ENCODE data around the gene HMCN2. TPM values are rescaled to one million over a fixed set of nuclear protein-coding genes. Genes with fewer than 3 reads are reported as not detected.

The HMCN2 gene
- total RNA-seq, 6 donors from 2014 or later: 0.76 to 7.3 (median 1.5) TPM

DNA sequence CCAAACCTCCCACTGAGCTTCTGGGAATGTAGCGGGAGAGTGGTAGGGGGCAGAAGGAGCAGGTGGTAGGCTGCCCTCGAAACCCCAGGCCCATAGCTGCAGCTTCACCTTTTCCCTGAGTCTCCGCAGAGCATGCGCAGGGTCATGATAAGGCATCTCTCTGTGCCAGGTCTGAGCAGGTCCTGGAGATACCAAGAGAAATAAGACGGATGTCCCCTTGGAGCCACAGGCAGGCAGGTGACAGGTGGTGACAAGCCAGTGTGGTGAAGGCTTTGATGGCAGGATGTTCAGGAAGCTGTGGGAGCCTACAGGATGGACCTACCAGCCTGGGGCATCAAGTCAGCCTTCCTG lies 68.1 kb downstream of the HMCN2 start:
- Histone ChIP-seq H3K4me1 (no peaks in the 10 kb centered on the region), H3K4me3 (no peak overlapping the region), H3K9me3 (no peaks in the 10 kb centered on the region), H3K27me3 (no peaks in the 10 kb centered on the region), H3K27ac (no peak overlapping the region), H3K36me3 (no peaks in the 10 kb centered on the region)
- TF ChIP-seq, protein P1, sequence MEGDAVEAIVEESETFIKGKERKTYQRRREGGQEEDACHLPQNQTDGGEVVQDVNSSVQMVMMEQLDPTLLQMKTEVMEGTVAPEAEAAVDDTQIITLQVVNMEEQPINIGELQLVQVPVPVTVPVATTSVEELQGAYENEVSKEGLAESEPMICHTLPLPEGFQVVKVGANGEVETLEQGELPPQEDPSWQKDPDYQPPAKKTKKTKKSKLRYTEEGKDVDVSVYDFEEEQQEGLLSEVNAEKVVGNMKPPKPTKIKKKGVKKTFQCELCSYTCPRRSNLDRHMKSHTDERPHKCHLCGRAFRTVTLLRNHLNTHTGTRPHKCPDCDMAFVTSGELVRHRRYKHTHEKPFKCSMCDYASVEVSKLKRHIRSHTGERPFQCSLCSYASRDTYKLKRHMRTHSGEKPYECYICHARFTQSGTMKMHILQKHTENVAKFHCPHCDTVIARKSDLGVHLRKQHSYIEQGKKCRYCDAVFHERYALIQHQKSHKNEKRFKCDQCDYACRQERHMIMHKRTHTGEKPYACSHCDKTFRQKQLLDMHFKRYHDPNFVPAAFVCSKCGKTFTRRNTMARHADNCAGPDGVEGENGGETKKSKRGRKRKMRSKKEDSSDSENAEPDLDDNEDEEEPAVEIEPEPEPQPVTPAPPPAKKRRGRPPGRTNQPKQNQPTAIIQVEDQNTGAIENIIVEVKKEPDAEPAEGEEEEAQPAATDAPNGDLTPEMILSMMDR (IDR thresholded peaks at IDR 0.05): no peak
- TF ChIP-seq POLR2AphosphoS5 (IDR thresholded peaks at IDR 0.05) (no peak), POLR2A (IDR thresholded peaks at IDR 0.05) (no peak), EP300 (IDR thresholded peaks at IDR 0.05) (no peak)
- no peak for ATAC-seq (ENCODE audit: low FRiP score in 2 of 2)
- WGBS, 2 donors: 66 to 81% methylated on average over 4 to 5 of the region's 5 CpGs
- DNase-seq: no peak

DNA sequence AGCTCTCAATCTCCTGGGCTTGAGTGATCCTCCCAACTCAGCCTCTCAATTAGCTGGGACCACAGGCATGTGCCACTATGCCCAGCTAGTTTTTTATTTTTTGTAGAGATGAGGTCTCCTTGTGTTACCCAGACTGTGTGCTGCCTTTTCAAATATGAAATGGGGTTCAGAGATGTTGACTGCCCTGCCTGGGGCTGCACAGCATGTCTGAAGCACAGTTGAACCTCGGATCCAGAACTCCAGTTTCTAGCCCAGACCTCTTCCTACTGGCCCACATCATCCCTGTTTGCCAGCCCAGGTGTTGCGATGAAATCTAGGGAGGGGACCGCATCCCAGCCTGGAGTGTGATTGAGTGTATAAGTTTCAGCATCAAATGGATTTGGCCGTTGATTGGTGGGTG lies 69.4 kb downstream of the HMCN2 start:
- DNase-seq (no peak), ATAC-seq (ENCODE audit: low FRiP score in 2 of 2) (no peak)
- WGBS, 2 donors: 80 to 85% methylated on average over 4 of the region's 4 CpGs
- Histone ChIP-seq H3K27ac (no peak overlapping the region), H3K4me3 (no peak overlapping the region), H3K27me3 (no peaks in the 10 kb centered on the region), H3K36me3 (no peaks in the 10 kb centered on the region), H3K4me1 (no peaks in the 10 kb centered on the region), H3K9me3 (no peaks in the 10 kb centered on the region)
- TF ChIP-seq EP300 (IDR thresholded peaks at IDR 0.05) (no peak), POLR2A (IDR thresholded peaks at IDR 0.05) (no peak)

DNA sequence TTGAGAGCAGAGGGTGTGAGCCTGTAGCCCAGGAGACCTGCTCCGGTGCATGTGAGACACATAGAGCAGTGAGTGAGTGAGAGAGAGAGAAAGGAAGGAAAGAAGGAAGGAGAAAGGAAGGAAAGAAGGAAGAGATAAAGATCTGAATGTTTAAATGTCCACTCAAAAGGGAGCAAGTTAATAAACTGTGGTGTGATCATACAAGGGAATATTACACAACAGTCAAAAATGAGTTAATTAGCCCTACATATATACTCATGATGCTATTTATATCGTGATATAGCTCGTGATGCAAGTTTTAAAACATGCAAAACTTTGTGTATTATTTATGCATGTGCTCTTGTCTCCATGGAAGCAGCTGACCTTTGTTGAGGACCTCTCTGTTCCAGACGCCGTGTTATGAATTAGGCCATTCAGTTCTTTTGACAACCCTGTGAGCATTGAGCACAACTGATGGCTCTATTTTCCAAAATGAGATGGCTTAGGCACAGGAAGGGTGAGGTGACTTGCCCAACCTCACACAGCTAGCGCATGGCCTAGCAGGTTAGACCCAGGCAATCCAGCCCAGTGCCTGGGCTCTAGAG lies 70.6 kb downstream of the HMCN2 start:
- H3K27me3 ChIP-seq: no peaks in the 10 kb centered on the region
- TF ChIP-seq EP300 (IDR thresholded peaks at IDR 0.05) (no peak), POLR2A (IDR thresholded peaks at IDR 0.05) (no peak), POLR2AphosphoS5 (IDR thresholded peaks at IDR 0.05) (no peak)
- TF ChIP-seq, protein P1 (IDR thresholded peaks at IDR 0.05): no peak
- DNase-seq: no peak
- no peak overlapping the region for H3K27ac ChIP-seq
- H3K4me1 ChIP-seq: no peaks in the 10 kb centered on the region
- 71 to 81% methylated on average over 6 of the region's 6 CpGs for WGBS, 2 donors
- no peak for ATAC-seq (ENCODE audit: low FRiP score in 2 of 2)
- no peak overlapping the region for H3K4me3 ChIP-seq
- no peaks in the 10 kb centered on the region for H3K36me3 ChIP-seq
- no peaks in the 10 kb centered on the region for H3K9me3 ChIP-seq

DNA sequence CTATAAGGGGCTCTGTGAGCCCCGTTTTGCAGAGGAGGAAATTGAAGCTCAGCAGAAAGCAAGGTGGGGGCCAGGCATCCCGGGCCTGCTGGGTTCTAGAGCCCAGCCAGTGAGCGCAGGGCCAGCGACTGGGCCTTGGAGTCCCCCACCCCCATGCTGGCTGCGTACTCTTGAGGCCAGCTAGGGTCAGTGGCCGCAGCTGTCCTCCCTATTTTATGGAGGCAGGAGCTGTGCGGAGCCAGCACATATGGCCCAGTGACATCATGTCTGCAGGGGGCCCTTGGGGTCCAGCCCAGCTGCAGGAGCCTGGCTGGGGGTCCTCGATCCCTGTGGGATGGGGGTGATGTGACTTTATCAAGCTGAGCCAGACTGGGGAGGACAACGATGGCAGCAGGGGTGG lies 71.3 kb downstream of the HMCN2 start:
- whole genome bisulfite sequencing, 2 donors: 83 to 88% methylated on average over 6 to 9 of the region's 9 CpGs
- Histone ChIP-seq H3K36me3 (no peaks in the 10 kb centered on the region), H3K4me3 (no peak overlapping the region), H3K27me3 (no peaks in the 10 kb centered on the region), H3K27ac (no peak overlapping the region), H3K9me3 (no peaks in the 10 kb centered on the region), H3K4me1 (no peaks in the 10 kb centered on the region)
- TF ChIP-seq, protein P1 (IDR thresholded peaks at IDR 0.05): no peak
- TF ChIP-seq EP300 (IDR thresholded peaks at IDR 0.05) (no peak), POLR2AphosphoS5 (IDR thresholded peaks at IDR 0.05) (no peak)
- DNase-seq: peak in 1 of 2 donors; percentile 46
- no peak for ATAC-seq (ENCODE audit: low FRiP score in 2 of 2)

DNA sequence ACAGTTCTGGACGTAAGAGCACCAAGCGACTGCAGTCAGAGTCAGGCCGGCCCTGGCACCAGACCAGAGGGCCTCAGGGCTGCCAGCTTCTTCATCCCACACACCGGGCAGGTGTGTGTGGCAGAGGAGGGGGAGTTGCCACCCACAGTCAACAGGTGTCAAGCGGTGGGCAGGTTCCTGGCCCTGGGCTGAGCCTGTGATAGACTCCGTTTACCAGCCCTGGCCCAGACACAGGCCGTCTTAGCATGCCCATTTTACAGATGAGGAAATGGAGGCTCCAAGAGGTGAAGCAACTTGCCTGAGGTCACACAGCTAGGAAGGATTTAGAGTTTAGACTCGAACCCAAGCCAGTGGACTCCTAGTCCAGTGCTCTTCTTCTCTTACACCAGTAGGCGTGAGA lies 71.8 kb downstream of the HMCN2 start:
- DNase-seq (no peak), ATAC-seq (ENCODE audit: low FRiP score in 2 of 2) (no peak)
- Histone ChIP-seq H3K27me3 (no peaks in the 10 kb centered on the region), H3K36me3 (no peaks in the 10 kb centered on the region), H3K27ac (no peak overlapping the region), H3K9me3 (no peaks in the 10 kb centered on the region), H3K4me1 (no peaks in the 10 kb centered on the region), H3K4me3 (no peak overlapping the region)
- TF ChIP-seq, protein P1 (IDR thresholded peaks at IDR 0.05): no peak
- TF ChIP-seq EP300 (IDR thresholded peaks at IDR 0.05) (no peak), POLR2A (IDR thresholded peaks at IDR 0.05) (no peak), POLR2AphosphoS5 (IDR thresholded peaks at IDR 0.05) (no peak)
- 78% methylated on average over 5 to 9 of the region's 9 CpGs for WGBS, 2 donors

All from upper lobe of left lung (tissue), 6 donors.